B cell (primary cell): Measurements from ENCODE around the gene MTMR6. TPM values are rescaled to one million over a fixed set of nuclear protein-coding genes. Genes with fewer than 3 reads are reported as not detected.

Experiments
- ATAC-seq: fragments of 200-7000 bp; cut with Tn5 transposase; one replicate; pipeline ENCODE4 v1.10.0; 2021; ENCODE audit warnings: low read depth, mild to moderate bottlenecking, moderate number of reproducible peaks, moderate library complexity
- CTCF ChIA-PET: fragments of 350-600 bp; sonication (Branson Sonifier 250); formaldehyde crosslinking; loops from one replicate; lab custom pipeline; 2021; ENCODE audit warnings: antibody characterized with exemption, inconsistent platforms; lab: Charles Lee
- POLR2A ChIA-PET: fragments of 350-600 bp; sonication (Branson Sonifier 250); formaldehyde crosslinking; loops from one replicate; lab custom pipeline; 2021; ENCODE audit warnings: antibody characterized with exemption; lab: Charles Lee
- DNase-seq: peaks from one replicate; pipeline ENCODE4 v3.0.0; 2013
- H2AFZ ChIP-seq: 2 replicates; pipeline ENCODE4 v1.6.1; 2012; ENCODE audit warnings: mild to moderate bottlenecking, low read depth, low read length; ENCODE audit not compliant: insufficient read depth, poor library complexity, severe bottlenecking
- H3K27ac ChIP-seq, 2 donors: 1 replicate in 1 of 2; 2 replicates in 1 of 2; pipeline ENCODE4 v1.5.1; 2012 to 2013; ENCODE audit warnings: low read length in 2 of 2, mild to moderate bottlenecking in 2 of 2, moderate library complexity in 1 of 2
- H3K27me3 ChIP-seq, 4 experiments: fragments of 200-600 bp in 1 of 4; sonication (generic) in 1 of 4; replicated peaks in 1 of 4; 1 replicate in 2 of 4; 2 replicates in 2 of 4; pipeline versions ENCODE4 v1.6.1 to v1.7.0; 2013 to 2016; ENCODE audit warnings: low read length in 3 of 4, mild to moderate bottlenecking in 2 of 4, mixed read lengths in 1 of 4, moderate library complexity in 1 of 4; ENCODE audit not compliant: insufficient read depth in 4 of 4, control insufficient read depth in 3 of 4; ENCODE audit errors: control extremely low read depth in 1 of 4
- H3K36me3 ChIP-seq, 2 experiments: replicated peaks in 1 of 2; 1 replicate in 1 of 2; 2 replicates in 1 of 2; pipeline versions ENCODE4 v1.6.1 to v1.7.1; 2013; ENCODE audit warnings: low read length in 1 of 2; ENCODE audit not compliant: insufficient read depth in 2 of 2, control insufficient read depth in 1 of 2; ENCODE audit errors: control extremely low read depth in 1 of 2, extremely low read depth in 1 of 2
- H3K4me1 ChIP-seq, 2 donors: fragments of 200-600 bp in 1 of 2; sonication (generic) in 1 of 2; 1 replicate in 1 of 2; 2 replicates in 1 of 2; pipeline versions ENCODE4 v1.5.1 to v1.6.1; 2013 to 2017; ENCODE audit warnings: low read length in 2 of 2; ENCODE audit not compliant: control insufficient read depth in 2 of 2, insufficient read depth in 2 of 2
- H3K4me2 ChIP-seq: replicated peaks from 2 replicates; pipeline ENCODE3; 2012; ENCODE audit warnings: mild to moderate bottlenecking, low read depth, low read length; ENCODE audit not compliant: poor library complexity, severe bottlenecking
- H3K4me3 ChIP-seq, 5 experiments: fragments of 200-600 bp in 1 of 5; sonication (generic) in 1 of 5; 1 replicate in 3 of 5; 2 replicates in 2 of 5; pipeline versions ENCODE4 v1.5.1 to v1.7.0; 2011 to 2016; ENCODE audit warnings: low read length in 4 of 5, mild to moderate bottlenecking in 4 of 5, low read depth in 2 of 5, control low read depth in 1 of 5, moderate library complexity in 1 of 5; ENCODE audit not compliant: insufficient read depth in 1 of 5; ENCODE audit errors: control extremely low read depth in 1 of 5, extremely low read depth in 1 of 5
- H3K79me2 ChIP-seq: fragments of 200-600 bp; sonication (generic); one replicate; pipeline ENCODE4 v1.6.0; 2016; ENCODE audit warnings: low read length; ENCODE audit not compliant: control insufficient read depth, insufficient read depth
- H3K9ac ChIP-seq: fragments of 200-600 bp; sonication (generic); 2 replicates; pipeline ENCODE4 v1.6.1; 2017; ENCODE audit warnings: mild to moderate bottlenecking, low read length, moderate library complexity
- H3K9me3 ChIP-seq, 3 donors: one replicate each; pipeline versions ENCODE4 v1.6.1 to v1.7.1; 2013; ENCODE audit warnings: low read length in 2 of 3; ENCODE audit not compliant: control insufficient read depth in 2 of 3, insufficient read depth in 1 of 3; ENCODE audit errors: control extremely low read depth in 1 of 3
- H4K20me1 ChIP-seq: 2 replicates; pipeline ENCODE4 v1.6.0; 2012; ENCODE audit warnings: mild to moderate bottlenecking, low read length; ENCODE audit not compliant: insufficient read depth, control insufficient read depth, poor library complexity, severe bottlenecking
- H3K27ac Mint-ChIP-seq: one replicate; pipeline ENCODE4 v1.8.0; 2021; ENCODE audit warnings: mixed read lengths
- H3K27me3 Mint-ChIP-seq: one replicate; pipeline ENCODE4 v1.8.0; 2021; ENCODE audit warnings: mixed read lengths
- H3K4me1 Mint-ChIP-seq: one replicate; pipeline ENCODE4 v1.8.0; 2021; ENCODE audit warnings: mixed read lengths
- H3K4me3 Mint-ChIP-seq: one replicate; pipeline ENCODE4 v1.8.0; 2021; ENCODE audit warnings: mixed read lengths
- H3K9me3 Mint-ChIP-seq: one replicate; pipeline ENCODE4 v1.8.0; 2022; ENCODE audit warnings: mixed read lengths; ENCODE audit not compliant: insufficient read depth
- CTCF ChIP-seq: fragments of 200-600 bp; IDR thresholded peaks from one replicate; pipeline ENCODE4 v1.8.0; 2022; ENCODE audit warnings: antibody characterized with exemption, mild to moderate bottlenecking
- EZH2 ChIP-seq: IDR thresholded peaks from 2 replicates; pipeline ENCODE4 v1.6.1; 2012; ENCODE audit warnings: borderline replicate concordance, low read depth, mild to moderate bottlenecking, moderate library complexity, low read length; ENCODE audit not compliant: insufficient read depth, poor library complexity, severe bottlenecking
- WGBS: methylation state at CpG from one replicate; pipeline ENCODE4 v1.1.5; 2013; ENCODE audit warnings: missing lambda C conversion rate; ENCODE audit not compliant: insufficient coverage; 5-methylcytosine and 5-hydroxymethylcytosine counted together
- intact Hi-C: fragments of 100-400 bp; cut with micrococcal nuclease; formaldehyde crosslinking; loops from one replicate; pipeline ENCODE4 v1.10.0; 2022
- polyA plus RNA-seq: library from polyadenylated mRNA; depleted of rRNA; stranded (reverse); fragments of >200 nt; gene quantifications from 2 replicates; pipeline ENCODE4 v1.2.3, GENCODE V29; 2012
- total RNA-seq, 2 donors: library from RNA; stranded (reverse); fragments of 120-200 nt in 1 of 2; gene quantifications; 1 replicate in 1 of 2; 2 replicates in 1 of 2; pipeline versions ENCODE4 v1.2.3 to v1.2.4, GENCODE V29; 2013 to 2022

The MTMR6 gene
- total and polyA plus RNA-seq, 2 donors (not counting 1 experiment from before 2014, with no cell fraction given) = 3.7 to 21.4 TPM

- H3K4me3 ChIP-seq = no peak overlapping the region
- Mint-ChIP-seq H3K4me1 (no peaks in the 10 kb centered on the region), H3K27me3 (peaks cover 46% of the 10 kb centered on the region), H3K9me3 (no peaks in the 10 kb centered on the region), H3K4me3 (no peak overlapping the region), H3K27ac (no peak overlapping the region)
- no peaks in the 10 kb centered on the region for H3K36me3 ChIP-seq
- H3K9ac ChIP-seq = no peak overlapping the region
- no peaks in the 10 kb centered on the region for H3K79me2 ChIP-seq
- H3K9me3 ChIP-seq = peaks cover 0 to 2% (median 0%) of the 10 kb centered on the region in 3 donors
- H3K27me3 ChIP-seq = peaks cover 0 to 9% (median 0%) of the 10 kb centered on the region in 4 experiments
- no peak for TF ChIP-seq EZH2
- TF ChIP-seq CTCF = no peak
- H4K20me1 ChIP-seq = no peaks in the 10 kb centered on the region
- ChIA-PET POLR2A (no interaction called here), CTCF (no interaction called here)
- no peak overlapping the region for H3K27ac ChIP-seq
- DNase-seq = no peak
- intact Hi-C loops = no loop called here
- no peak overlapping the region for H2AFZ ChIP-seq
- no peaks in the 10 kb centered on the region for H3K4me1 ChIP-seq
- no peak for ATAC-seq
- H3K4me2 ChIP-seq = no peak overlapping the region
- WGBS = 96% methylated on average over 15 of the region's 15 CpGs
Observed at GRCh38 chr13:25227690-25228089, 59.6 kb downstream of the MTMR6 start.

- DNase-seq = no peak
- Histone ChIP-seq H3K9me3 (peaks cover 0 to 3% (median 0%) of the 10 kb centered on the region in 3 donors), H4K20me1 (no peaks in the 10 kb centered on the region), H3K36me3 (no peaks in the 10 kb centered on the region), H2AFZ (no peak overlapping the region), H3K4me2 (no peak overlapping the region), H3K9ac (no peak overlapping the region), H3K79me2 (no peaks in the 10 kb centered on the region), H3K4me1 (no peaks in the 10 kb centered on the region), H3K27ac (no peak overlapping the region), H3K4me3 (no peak overlapping the region), H3K27me3 (peaks cover 0 to 9% (median 0%) of the 10 kb centered on the region in 4 experiments)
- TF ChIP-seq EZH2 (no peak), CTCF (no peak)
- Mint-ChIP-seq H3K4me3 (no peak overlapping the region), H3K27me3 (peaks cover 54% of the 10 kb centered on the region), H3K4me1 (no peaks in the 10 kb centered on the region), H3K9me3 (no peaks in the 10 kb centered on the region), H3K27ac (no peak overlapping the region)
- WGBS = 95% methylated on average over 3 of the region's 4 CpGs
- intact Hi-C loops = no loop called here
- ChIA-PET POLR2A (no interaction called here), CTCF (no interaction called here)
- no peak for ATAC-seq
Observed at GRCh38 chr13:25225970-25226369, 61.3 kb downstream of the MTMR6 start.
